MG63 (cell line): ENCODE data around the gene USP7. TPM values are rescaled to one million over a fixed set of nuclear protein-coding genes. Genes with fewer than 3 reads are reported as not detected.
"Not testable (repeated sequence)": the region's sequence is repeated elsewhere in the genome, so short reads cannot be mapped to it uniquely, and the experiment has no call there.

Experiments
- DNase-seq: peaks from one replicate; pipeline ENCODE4 v3.0.0-alpha.2; 2020
- H3K27me3 ChIP-seq: fragments of 250-450 bp; sonication (Bioruptor Pico); 2 replicates; pipeline ENCODE4 v1.5.1; 2020; ENCODE audit warnings: mild to moderate bottlenecking, moderate library complexity
- H3K36me3 ChIP-seq: fragments of 250-450 bp; sonication (Bioruptor Pico); 2 replicates; pipeline ENCODE4 v1.5.1; 2020; ENCODE audit warnings: mild to moderate bottlenecking, moderate library complexity
- H3K4me3 ChIP-seq: fragments of 250-450 bp; sonication (Bioruptor Pico); 2 replicates; pipeline ENCODE4 v1.5.1; 2020; ENCODE audit warnings: mild to moderate bottlenecking, moderate library complexity
- H3K9me3 ChIP-seq: fragments of 250-450 bp; sonication (Bioruptor Pico); 2 replicates; pipeline ENCODE4 v1.5.1; 2020; ENCODE audit warnings: mild to moderate bottlenecking, moderate library complexity
- total RNA-seq: library from RNA; depleted of rRNA; stranded (reverse); fragments of >200 nt; shearing (Covaris generic); gene quantifications from 2 replicates; pipeline ENCODE4 v1.2.3, GENCODE V29; 2014; ENCODE audit warnings: low replicate concordance

The USP7 gene
- total RNA-seq, 1 experiment from 2014 or later: 16.2 TPM

DNA sequence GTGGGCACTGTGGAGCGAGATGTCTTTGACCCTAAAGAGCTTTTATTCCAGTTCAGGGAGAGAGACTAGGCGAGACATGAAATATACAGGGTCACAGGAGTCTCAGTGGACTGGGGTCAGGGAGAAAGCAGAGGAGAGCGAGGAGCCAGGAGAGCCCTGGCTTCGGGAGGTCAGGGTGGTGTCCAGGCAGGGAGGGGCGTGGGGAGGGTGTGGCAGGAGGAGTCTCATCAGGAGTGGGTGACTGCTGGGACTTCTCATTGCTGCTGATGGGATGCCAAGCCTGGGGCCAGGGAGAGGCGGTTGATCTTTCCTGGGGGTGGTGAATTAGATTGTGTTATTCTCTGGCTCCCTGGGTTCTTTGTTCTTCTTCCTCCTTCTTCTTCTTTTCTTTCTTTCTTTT, 22.4 kb upstream of the USP7 start:
- no peaks in the 10 kb centered on the region for H3K27me3 ChIP-seq
- H3K4me3 ChIP-seq: no peak overlapping the region
- H3K36me3 ChIP-seq: no peaks in the 10 kb centered on the region
- DNase-seq: no peak
- H3K9me3 ChIP-seq: no peaks in the 10 kb centered on the region

DNA sequence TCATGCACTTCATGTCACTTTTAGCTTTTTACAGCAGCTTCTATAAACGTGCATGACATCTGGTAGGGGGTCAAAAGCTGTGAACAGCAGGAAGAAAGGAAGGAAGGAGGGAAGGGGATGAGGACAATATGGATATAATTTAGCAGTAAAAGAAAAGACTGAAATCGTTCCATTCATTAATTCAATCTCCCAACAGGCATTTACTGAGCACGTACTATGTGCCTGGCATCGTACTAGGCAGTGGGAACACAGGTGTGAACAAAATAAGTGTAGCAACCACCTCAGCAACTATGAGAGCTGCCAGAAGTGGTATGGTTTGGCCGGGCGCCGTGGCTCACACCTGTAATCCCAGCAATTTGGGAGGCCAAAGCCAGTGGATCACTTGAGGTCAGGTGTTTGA, 19.1 kb upstream of the USP7 start:
- Histone ChIP-seq H3K9me3 (no peaks in the 10 kb centered on the region), H3K4me3 (no peak overlapping the region), H3K27me3 (no peaks in the 10 kb centered on the region), H3K36me3 (no peaks in the 10 kb centered on the region)
- no peak for DNase-seq

DNA sequence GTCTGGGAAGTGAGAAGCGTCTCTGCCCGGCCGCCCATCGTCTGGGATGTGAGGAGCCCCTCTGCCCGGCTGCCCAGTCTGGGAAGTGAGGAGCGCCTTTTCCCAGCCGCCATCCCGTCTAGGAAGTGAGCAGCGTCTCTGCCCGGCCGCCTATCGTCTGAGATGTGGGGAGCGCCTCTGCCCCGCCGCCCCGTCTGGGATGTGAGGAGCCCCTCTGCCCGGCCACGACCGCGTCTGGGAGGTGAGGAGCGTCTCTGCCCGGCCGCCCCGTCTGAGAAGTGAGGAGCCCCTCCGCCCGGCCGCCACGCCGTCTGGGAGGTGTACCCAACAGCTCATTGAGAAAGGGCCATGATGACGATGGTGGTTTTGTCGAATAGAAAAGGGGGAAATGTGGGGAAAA, 18.2 kb upstream of the USP7 start:
- H3K36me3 ChIP-seq, H3K27me3 ChIP-seq, H3K4me3 ChIP-seq, DNase-seq, H3K9me3 ChIP-seq: not testable (repeated sequence)

DNA sequence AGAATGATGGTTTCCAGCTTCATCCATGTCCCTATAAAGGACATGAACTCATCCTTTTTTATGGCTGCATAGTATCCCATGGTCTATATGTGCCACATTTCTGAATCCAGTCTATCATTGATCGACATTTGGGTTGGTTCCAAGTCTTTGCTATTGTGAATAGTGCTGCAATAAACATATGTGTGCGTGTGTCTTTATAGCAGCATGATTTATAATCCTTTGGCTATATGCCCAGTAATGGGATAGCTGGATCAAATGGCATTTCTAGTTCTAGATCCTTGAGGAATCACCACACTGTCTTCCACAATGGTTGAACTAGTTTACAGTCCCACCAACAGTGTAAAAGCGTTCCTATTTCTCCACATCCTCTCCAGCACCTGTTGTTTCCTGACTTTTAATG, 12.5 kb upstream of the USP7 start:
- not testable (repeated sequence) for H3K9me3 ChIP-seq, H3K27me3 ChIP-seq, H3K36me3 ChIP-seq, DNase-seq, H3K4me3 ChIP-seq

DNA sequence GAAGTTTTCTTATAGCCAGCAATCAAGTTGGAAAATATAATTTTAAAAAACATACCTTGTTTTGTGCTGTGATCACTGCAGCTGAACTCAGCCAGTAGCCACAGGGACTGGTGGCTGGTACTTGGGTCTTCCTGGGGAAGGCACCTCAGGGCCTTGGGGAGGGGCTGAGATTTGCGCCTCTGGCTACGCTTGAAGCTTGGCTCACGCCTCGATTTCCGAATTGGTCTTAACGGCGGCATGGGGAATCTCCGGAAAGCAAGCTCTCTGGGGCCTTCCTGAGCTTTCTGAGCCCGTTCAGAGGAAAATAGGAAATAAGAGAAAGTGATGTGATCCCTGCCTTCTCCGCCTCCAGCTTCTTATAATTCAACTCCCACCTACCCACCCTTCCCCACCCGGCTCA, 11.3 kb upstream of the USP7 start:
- DNase-seq: no peak
- no peak overlapping the region for H3K4me3 ChIP-seq
- H3K9me3 ChIP-seq: peaks cover 6% of the 10 kb centered on the region; the same call in 1 of the 2 replicates
- no peaks in the 10 kb centered on the region for H3K27me3 ChIP-seq
- no peaks in the 10 kb centered on the region for H3K36me3 ChIP-seq

DNA sequence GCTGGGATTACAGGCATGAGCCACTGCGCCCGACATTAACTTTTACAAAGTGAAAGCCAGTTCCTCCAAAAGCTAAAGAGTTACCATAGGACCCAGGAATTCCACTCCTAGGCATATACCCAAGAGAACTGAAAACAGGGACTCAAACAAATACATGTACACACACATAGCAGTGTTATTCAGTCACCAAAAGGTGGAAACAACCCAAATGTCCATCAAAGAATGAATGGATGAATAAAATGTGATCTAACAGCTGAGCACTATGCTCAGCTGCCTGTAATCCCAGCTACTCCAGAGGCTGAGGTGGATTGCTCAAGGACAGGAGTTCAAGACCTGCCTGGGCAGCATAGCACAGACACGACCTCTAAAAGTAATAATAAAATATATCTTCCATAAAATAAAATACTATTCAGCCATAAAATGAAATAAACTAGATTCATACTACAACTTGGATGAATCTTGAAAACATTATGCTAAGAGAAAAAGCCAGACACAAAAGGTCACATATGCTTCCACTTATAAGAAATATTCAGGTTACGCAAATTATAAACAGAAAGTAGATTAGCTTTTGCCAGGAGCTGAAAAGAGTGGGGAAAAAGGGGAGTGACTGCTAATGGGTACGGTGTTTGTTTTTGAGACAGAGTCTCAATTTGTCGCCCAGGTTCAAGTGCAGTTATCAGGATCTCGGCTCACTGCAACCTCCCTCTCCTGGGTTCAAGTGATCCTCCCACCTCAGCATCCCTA, 9.3 kb upstream of the USP7 start:
- no peak for DNase-seq
- H3K36me3 ChIP-seq: no peaks in the 10 kb centered on the region
- H3K27me3 ChIP-seq: no peaks in the 10 kb centered on the region
- H3K4me3 ChIP-seq: no peak overlapping the region
- peaks cover 6% of the 10 kb centered on the region; the same call in 1 of the 2 replicates for H3K9me3 ChIP-seq

DNA sequence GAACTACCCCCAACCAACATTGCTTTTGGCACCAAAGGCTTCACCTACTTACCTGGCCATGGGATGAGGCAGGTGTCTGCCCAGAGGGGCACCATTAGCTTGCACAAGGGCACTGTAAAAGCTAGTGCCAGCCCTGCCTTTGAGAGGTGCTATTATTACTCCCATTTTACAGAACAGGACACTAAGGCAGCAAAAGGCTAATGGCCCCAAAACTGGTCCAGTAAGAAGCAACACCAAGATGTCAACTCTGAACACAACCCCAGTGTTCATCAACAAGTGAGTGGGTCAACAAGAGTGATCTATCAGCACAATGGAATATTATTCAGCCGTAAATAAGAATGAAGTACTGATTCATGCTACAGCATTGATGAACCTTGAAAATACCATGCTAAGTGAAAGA, 7.7 kb upstream of the USP7 start:
- no peaks in the 10 kb centered on the region for H3K9me3 ChIP-seq
- no peaks in the 10 kb centered on the region for H3K27me3 ChIP-seq
- no peak for DNase-seq
- no peaks in the 10 kb centered on the region for H3K36me3 ChIP-seq
- H3K4me3 ChIP-seq: no peak overlapping the region

DNA sequence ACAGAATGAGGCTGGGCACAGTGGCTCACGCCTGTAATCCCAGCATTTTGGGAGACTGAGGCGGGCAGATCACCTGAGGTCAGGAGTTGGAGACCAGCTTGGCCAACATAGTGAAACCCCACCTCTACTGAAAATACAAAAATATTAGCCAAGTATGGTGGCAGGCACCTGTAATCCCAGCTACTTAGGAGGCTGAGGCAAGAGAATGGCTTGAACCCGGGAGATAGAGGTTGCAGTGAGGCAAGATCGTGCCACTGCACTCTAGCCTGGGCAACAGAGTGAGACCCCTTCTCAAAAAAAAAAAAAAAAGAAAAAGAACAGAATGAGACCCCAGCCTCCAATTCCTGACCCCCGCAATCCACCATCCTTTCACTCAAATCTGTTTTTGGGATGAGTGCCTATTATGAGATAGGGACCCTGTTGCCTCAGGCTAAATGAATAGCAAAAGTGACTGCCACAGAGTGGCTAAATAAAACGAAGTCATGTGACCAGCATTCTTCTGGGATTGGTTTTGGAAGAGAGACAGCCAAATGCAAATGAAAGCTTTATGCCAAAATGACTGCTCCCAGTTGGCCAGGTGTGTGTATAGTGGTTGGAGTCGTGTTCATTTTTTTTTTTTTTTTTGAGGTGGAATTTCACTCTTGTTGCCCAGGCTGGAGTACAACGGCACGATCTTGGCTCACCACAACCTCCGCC, 5.6 kb upstream of the USP7 start:
- H3K9me3 ChIP-seq, DNase-seq, H3K27me3 ChIP-seq, H3K36me3 ChIP-seq, H3K4me3 ChIP-seq: not testable (repeated sequence)

DNA sequence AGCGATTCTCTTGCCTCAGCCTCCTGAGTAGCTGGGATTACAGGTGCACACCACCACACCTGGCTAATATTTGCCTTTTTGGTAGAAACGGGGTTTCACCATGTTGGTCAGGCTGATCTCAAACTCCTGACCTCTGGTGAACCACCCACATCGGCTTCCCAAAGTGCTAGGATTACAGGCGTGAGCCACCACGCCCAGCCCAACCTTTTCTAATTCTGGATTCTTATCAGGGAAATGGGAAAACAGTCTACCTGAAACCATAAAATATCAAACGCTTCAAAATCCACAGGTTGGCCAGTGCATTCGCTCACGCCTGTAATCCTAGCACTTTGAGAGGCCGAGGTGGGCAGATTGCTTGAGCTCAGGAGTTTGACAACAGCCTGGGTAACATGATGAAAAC, 4.3 kb upstream of the USP7 start:
- H3K27me3 ChIP-seq, H3K36me3 ChIP-seq, DNase-seq, H3K4me3 ChIP-seq, H3K9me3 ChIP-seq: not testable (repeated sequence)

GRCh38 chr16:8967132-8967821, 3.6 kb upstream of the USP7 start:
- no peak overlapping the region for H3K4me3 ChIP-seq
- H3K36me3 ChIP-seq: no peaks in the 10 kb centered on the region; the same call in none of the 2 replicates
- H3K9me3 ChIP-seq: no peaks in the 10 kb centered on the region
- H3K27me3 ChIP-seq: no peaks in the 10 kb centered on the region
- peak; percentile 37 for DNase-seq

- DNase-seq: no peak
- H3K4me3 ChIP-seq: no peak overlapping the region
- no peaks in the 10 kb centered on the region for H3K9me3 ChIP-seq
- no peaks in the 10 kb centered on the region; the same call in none of the 2 replicates for H3K36me3 ChIP-seq
- no peaks in the 10 kb centered on the region for H3K27me3 ChIP-seq
These were observed 3.1 kb upstream of the USP7 start for GRCh38 chr16:8966817-8967131.

DNA sequence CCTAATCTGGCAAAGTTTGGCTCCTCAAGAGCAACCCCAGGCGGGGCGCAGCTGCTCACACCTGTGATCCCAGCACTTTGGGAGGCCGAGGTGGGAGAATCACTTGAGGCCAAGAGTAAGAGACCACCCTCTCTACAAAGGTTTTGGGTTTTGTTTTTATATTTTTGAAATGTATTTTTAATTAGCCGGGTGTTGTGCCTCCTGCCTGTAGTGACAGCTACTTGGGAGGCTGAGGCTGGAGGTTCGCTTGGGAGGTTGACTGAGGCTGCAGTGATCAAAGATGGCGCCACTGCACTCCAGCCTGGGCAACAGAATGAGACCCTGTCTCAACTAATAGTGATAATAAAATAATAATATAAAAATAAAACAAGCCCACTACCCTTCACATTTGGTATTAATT, 756 bp upstream of the USP7 start:
- Histone ChIP-seq H3K4me3 (peak overlapping the region; percentile 56), H3K36me3 (no peaks in the 10 kb centered on the region; the same call in none of the 2 replicates), H3K9me3 (no peaks in the 10 kb centered on the region), H3K27me3 (no peaks in the 10 kb centered on the region)
- DNase-seq: no peak

DNA sequence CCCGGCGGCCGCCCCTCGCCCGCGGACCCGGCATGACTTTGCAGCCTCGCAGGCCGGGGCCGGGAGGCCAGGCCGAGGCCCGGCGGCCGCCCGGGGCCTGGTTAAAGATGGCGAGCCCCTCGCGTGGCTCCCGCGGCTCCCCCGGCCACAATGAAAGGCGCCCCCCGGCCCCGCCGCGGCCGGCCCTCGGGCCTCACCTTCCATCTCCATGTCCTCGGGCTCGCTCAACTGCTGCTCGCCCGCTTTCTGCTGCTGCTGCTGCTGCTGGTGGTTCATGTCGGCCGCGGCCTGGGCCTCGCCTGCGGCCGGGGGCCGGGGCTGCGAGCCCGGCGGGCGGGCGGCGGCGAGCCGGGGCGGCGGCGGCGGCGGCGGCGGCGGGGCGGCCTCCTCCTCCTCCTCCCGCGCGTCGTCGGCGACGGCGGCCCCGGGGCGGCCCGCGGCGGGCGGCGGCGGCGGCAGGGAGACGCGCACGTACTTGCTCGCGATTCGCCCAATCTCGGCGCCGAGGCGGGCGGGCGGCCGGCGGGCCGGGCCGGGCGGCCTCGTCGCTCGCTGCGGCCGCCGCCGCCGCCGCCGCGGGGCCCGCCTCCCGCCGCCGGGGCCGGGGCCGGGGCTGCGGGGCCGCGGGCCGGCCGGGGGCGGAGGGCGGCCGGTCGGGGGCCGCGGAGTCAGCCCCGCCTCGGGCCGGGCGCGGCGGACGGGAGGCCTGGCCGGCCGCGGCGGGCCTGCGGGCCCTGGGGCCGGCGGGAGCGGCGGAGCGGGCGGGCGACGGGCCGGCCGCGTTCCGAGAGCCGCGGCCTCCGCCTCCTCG, 491 bp downstream of the USP7 start:
- DNase-seq: no peak

DNA sequence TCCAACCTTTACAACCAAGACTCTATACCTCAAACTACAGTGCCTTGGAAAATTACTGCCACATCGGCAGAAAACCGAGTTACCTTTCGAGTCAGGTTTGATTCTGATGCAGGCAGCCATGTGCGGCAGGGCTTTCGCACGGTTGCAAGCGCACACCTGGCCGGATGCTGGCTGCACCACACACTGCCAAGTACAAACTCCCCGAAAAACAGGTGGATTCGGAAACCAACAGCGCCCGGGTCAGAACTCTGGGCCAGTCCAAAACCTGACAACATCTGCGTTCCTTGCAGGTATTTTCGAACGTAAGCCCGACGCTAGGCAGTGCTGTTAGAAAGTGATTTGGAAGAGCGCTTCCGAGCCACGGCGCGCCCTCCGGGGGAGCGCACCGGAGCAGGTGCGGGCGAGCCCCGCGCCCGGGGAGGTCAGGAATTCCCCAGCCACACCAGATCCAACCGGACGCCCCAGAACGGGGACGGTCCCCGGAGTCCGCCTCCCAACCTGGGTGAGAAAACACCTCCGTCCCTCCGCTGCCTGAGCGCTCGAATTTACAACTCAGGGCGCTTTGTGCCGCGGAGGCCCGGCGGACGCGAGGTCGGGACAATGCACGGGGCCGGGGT, 1.2 kb downstream of the USP7 start:
- no peaks in the 10 kb centered on the region for H3K27me3 ChIP-seq
- no peaks in the 10 kb centered on the region; the same call in none of the 2 replicates for H3K36me3 ChIP-seq
- H3K9me3 ChIP-seq: no peaks in the 10 kb centered on the region
- no peak for DNase-seq
- peak overlapping the region; percentile 77 for H3K4me3 ChIP-seq

More for the DNA sequence above, 491 bp downstream of the USP7 start:
- Histone ChIP-seq H3K36me3 (no peaks in the 10 kb centered on the region; the same call in none of the 2 replicates), H3K4me3 (peak overlapping the region; percentile 77), H3K9me3 (no peaks in the 10 kb centered on the region), H3K27me3 (no peaks in the 10 kb centered on the region)

GRCh38 chr16:8961811-8962390, 1.8 kb downstream of the USP7 start:
- Histone ChIP-seq H3K9me3 (no peaks in the 10 kb centered on the region), H3K36me3 (no peaks in the 10 kb centered on the region; the same call in none of the 2 replicates)
- no peak for DNase-seq

DNA sequence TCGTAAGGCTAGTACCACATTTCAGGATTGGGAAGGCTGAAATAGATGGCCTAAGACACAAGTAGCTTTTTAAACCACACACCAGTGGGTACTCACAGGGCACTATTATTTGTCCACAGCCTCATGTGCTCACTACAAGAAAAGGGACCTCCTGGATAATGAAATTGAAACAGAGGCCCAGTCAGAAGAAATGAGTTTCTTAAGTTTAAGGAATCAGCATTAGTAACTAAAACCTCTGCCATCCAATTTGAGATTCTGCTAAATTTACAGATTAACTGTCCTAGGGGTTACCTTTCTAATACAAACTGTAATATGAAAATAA, 3.0 kb downstream of the USP7 start:
- no peaks in the 10 kb centered on the region for H3K9me3 ChIP-seq
- no peak overlapping the region for H3K4me3 ChIP-seq
- no peak for DNase-seq
- no peaks in the 10 kb centered on the region for H3K27me3 ChIP-seq
- no peaks in the 10 kb centered on the region; the same call in none of the 2 replicates for H3K36me3 ChIP-seq

More at GRCh38 chr16:8961811-8962390, 1.8 kb downstream of the USP7 start:
- peak overlapping the region; percentile 77 for H3K4me3 ChIP-seq
- no peaks in the 10 kb centered on the region for H3K27me3 ChIP-seq
